Activated effector memory CD4-positive, alpha-beta T cell treated with Interleukin-2 at 50 U/mL for 16 hours (primary cell): ENCODE measurements around the gene QTRT2.
A peak's percentile ranks its signal among the peaks of the same experiment; 100 is the strongest.

Source experiments
- DNase-seq: peaks from one replicate; pipeline ENCODE4 v3.0.0-alpha.2; 2020

The QTRT2 gene

GRCh38 chr3:114056130-114057010 is at the start of gene QTRT2, which contains the start of gene CCDC191:
QTRT2 (plus strand) TSS chr3:114056737; CDS start chr3:114065258, 8,521 bp downstream.
CCDC191 (minus strand) TSS chr3:114056526; CDS start chr3:114056466, 60 bp downstream.
- DNase-seq: peak; percentile 95

GRCh38 chr3:114011059-114011797 is 45.3 kb upstream of the QTRT2 start:
- DNase-seq: no peak

- no peak for DNase-seq
Measured at GRCh38 chr3:114014211-114014610, 42.3 kb upstream of the QTRT2 start.

GRCh38 chr3:114019486-114019885 is 37.1 kb upstream of the QTRT2 start:
- DNase-seq: no peak

GRCh38 chr3:114020907-114021306 is 35.6 kb upstream of the QTRT2 start:
- no peak for DNase-seq

GRCh38 chr3:114022145-114022802 is 34.3 kb upstream of the QTRT2 start:
- no peak for DNase-seq

GRCh38 chr3:114025451-114025850 is 31.1 kb upstream of the QTRT2 start:
- DNase-seq: no peak

GRCh38 chr3:114026331-114026730 is 30.2 kb upstream of the QTRT2 start:
- DNase-seq: no peak

GRCh38 chr3:114033721-114034120 is 22.8 kb upstream of the QTRT2 start:
- DNase-seq: no peak

GRCh38 chr3:114034211-114034610 is 22.3 kb upstream of the QTRT2 start:
- no peak for DNase-seq

- no peak for DNase-seq
Measured at GRCh38 chr3:114034787-114035545, 21.6 kb upstream of the QTRT2 start.

GRCh38 chr3:114035896-114036295 is 20.6 kb upstream of the QTRT2 start:
- DNase-seq: no peak

- no peak for DNase-seq
Measured at GRCh38 chr3:114043205-114043604, 13.3 kb upstream of the QTRT2 start.

GRCh38 chr3:114052216-114052615 is 4.3 kb upstream of the QTRT2 start:
- no peak for DNase-seq

GRCh38 chr3:114057011-114057347 is 442 bp downstream of the QTRT2 start:
- DNase-seq: no peak

GRCh38 chr3:114058646-114059045 is 2.1 kb downstream of the QTRT2 start:
- DNase-seq: no peak

GRCh38 chr3:114060906-114061655 is 4.5 kb downstream of the QTRT2 start:
- DNase-seq: no peak

- DNase-seq: no peak
Measured at GRCh38 chr3:114067804-114068203, 11.3 kb downstream of the QTRT2 start.

GRCh38 chr3:114068336-114068735 is 11.8 kb downstream of the QTRT2 start:
- no peak for DNase-seq

GRCh38 chr3:114071786-114072185 is 15.2 kb downstream of the QTRT2 start:
- DNase-seq: no peak

- DNase-seq: no peak
Measured at GRCh38 chr3:114076711-114077110, 20.2 kb downstream of the QTRT2 start.

- DNase-seq: no peak
Measured at GRCh38 chr3:114078126-114078525, 21.6 kb downstream of the QTRT2 start.
